Raji (cell line): ENCODE measurements around the gene TOP1.

ENCODE experiments used
- POLR2A ChIP-seq: IDR thresholded peaks from 2 replicates; pipeline ENCODE4 v1.6.1; 2011; ENCODE audit warnings: low read depth, low read length, control low read depth; ENCODE audit not compliant: insufficient read depth

TOP1 gene

DNA sequence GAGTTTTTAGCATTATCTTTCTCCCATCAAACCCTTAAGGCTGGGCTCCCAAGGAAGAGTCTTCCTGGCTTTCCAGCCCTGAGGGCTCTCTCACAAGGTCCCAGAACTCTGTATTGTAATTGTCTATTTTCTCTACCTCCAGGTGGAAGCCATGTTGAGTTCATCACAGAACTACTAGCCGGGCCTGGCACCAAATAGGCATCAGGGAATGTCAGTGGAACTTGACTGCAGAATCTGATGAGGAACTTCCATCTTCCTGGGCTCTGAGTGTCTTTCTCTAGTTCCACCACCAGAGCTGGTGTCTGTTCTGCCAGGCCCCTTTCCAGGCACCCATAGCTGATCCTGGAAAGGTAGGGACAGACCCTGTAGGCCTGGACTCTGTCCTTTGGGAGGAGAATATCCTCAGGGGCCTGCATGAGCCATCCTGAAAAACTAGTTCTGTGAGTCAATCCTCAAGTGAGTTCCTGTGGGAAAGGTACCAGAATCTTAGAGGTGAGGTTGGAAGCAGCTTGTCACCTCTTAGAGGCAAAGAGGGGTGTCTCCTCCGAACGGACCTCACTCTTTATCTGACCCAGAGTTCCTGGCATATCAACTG lies 11.1 kb upstream of the TOP1 start:
- TF ChIP-seq POLR2A = no peak

DNA sequence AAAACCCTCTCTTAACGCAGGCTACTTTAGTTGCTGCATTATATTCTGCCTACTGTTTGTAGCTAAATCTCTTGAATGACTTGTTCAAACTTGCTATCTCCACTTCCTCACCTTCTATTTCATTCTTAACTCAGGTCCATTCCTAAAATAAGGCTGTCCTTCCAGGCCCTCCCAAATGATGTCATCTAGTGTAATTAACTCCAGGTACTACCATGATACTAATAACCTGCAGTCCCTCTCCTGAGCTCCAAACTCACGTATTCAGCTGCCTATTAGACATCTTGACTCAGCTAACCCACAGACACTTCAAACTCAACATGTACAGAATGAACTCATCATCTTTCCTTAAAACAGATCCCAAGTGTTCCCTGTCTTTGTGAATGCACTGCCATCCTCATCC lies 10.5 kb upstream of the TOP1 start:
- TF ChIP-seq POLR2A = no peak

DNA sequence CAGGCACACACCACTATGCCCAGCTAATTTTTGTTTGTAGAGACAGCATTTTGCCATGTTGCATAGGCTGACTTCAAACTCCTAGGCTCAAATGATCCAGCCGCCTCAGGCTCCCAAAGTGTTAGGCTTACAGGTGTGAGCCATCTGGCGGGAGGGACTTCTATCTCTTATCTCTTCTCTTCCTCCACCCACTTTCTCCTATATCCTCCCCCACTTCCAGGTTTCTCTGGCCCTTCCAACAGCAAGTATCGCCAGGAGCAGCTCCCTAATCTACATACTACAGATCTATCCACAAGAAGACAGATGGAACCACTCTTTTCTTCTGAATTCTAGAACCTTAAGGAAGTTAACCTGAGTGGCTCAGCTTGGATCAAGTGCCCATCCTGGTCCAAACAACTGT lies 5.1 kb upstream of the TOP1 start:
- TF ChIP-seq POLR2A = no peak

DNA sequence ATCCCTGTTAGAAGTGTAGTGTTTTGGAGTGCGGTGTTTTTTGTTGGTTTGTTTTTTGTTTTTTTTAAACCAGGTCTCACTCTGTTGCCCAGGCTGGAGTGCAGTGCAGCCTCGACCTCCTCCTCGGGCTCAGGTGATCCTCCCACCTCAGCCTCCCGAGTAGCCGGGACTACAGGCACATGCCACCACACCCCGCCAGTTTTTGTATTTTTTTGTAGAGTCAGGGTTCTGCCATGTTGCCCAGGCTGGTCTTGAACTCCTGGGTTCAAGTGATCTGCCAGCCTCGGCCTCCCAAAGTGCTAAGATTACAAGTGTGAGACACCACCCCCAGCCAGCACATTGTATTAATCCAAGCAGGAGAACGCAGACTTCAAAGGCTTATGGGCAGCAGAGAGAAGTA lies 1.3 kb upstream of the TOP1 start:
- no peak; the same call in 1 of the 2 replicates for TF ChIP-seq POLR2A

DNA sequence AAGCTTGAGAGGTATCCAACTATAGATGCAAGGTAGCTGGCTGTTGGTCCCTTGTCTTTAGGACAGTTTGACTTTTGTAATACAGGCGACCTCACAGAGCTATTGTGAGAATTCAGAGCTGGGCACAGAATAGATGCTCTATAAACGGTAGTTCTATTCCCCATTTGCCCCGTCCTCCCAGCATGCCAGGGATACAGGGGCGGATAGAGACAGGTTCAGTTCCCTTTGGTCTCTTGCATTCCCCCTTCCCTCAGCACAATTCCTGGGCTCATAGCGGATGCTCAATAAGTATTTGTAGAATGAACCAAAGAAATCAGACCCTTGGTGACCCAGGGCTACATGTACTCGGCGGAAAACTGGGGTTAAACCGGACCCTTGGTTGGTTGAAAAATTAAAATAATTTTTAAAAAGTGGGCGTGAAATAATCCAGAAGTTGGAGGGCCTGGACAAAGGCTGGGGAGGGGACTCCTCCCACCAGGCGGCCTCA lies 707 bp upstream of the TOP1 start:
- no peak for TF ChIP-seq POLR2A

DNA sequence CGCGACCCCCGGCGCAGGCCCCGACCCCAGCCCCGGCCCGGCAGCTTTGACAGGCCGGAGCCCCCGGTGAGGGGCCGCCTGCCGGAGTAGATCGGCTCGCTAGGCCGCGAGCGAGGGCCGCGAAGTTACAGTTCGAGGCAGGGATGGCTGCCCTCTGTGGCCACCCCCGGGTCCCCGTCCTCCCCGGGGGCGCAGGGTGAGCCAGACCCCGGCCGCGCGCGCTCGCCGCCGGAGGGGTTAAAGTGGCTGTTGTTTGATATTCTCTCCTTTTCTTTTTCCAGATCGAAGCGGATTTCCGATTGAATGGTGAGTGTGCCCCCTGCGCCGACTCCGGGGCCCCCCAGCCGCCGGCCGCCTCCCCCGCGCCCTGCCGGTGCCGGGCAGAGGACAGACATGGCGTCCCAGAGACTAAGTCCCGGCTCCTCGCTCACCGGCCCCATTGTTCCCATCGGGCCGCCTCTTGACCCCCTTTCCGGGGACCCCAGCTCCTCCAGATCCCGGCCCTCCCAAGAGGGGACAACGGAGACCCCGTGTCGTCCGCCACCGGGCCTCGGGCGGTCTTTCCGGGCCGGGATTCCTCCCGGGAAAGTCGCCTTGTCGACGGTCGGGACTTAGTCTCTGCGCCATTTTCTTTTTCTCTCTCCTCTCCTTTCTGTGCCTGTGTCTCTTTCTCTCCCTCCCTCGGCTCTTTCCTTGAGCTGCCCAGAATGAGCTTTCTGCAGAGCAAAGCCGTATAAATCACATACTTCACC lies 704 bp downstream of the TOP1 start:
- TF ChIP-seq POLR2A = no peak

DNA sequence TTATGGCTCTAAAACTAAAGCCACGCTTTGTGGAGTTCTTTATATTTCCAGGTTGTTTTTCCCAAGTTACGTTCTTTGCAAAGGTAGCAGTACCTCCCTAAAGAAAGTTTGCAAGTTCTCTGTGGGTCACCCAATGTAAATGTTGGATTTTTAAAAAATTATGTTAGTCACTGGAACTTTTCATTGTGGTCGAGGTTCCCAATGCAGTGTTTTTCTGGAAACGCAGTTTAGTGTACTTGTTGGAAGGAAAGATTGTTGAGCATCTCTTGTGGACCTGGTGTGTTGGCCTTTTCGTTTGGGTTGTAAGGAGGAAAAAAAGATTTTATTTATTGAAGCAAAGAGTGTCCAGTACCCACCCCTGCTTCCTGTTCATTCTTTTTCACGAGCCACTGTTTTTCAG lies 1.4 kb downstream of the TOP1 start:
- no peak for TF ChIP-seq POLR2A

DNA sequence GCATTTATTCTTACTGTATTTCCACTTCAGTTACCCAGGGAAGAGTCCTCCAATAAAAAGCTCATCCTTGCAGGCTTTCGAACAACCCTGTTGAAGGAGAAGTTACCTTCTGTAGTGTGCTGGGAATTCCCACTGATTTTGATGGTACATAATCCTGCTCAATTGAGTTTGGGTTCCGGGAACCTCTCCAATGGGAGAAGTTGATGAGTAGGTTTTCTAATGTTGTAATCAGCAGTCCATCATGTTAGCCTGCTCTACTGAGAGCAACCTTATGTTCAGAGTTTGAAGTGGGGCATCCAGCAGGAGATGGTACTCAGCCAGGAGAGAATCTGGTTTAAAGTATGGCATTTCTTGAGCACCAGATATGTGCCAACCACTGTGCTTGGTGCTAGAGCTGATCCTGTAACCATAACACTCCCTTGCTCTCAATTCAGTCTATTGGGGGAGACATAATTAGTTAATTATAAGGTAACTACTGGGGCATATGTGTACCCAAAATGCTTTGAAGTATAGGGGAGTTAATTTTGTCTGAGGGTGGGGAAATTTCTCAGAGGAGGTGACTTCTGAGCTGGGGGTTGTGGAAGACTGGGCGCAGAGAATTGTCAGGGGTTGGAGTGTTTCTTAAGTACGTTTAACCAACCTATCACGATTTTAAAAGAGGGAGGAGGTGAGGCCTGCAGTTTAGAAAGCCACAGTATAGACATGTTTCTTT lies 2.1 kb downstream of the TOP1 start:
- TF ChIP-seq POLR2A = no peak

DNA sequence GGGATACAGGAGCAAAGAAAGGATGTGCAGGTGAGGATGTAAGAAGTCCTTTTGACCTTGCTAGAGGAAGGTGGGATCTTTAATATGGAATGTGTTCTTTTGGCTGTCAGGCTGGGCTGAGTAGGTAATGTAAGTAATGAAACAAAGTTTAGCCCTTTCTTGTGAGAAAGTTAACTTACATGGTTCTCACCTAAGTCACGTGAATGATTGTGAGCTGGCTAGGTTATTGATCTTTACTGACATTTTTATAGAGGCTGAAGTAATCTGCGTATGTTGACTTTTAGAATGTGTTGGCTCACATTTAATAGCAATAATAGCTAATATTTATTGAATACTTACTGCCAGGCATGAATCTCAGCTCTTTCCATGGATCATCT lies 2.6 kb downstream of the TOP1 start:
- no peak for TF ChIP-seq POLR2A

DNA sequence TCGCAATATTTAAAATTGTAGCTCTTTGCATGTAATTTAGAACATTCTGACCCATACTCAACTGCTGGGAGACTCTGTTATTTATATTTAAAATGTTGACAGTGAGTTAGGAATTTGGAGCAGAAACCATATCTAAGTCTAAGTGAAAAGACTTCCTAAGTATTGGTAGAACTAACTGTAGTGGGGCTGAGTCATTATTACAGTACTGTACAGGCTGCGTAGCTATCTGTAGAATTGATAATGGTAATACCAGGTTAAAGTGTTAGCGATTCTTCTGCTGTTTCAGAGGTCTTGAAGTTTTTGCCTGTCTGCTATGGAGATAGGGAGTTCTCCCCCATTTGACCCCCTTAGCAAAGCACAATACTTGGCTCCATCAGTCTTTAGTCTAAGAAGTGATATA lies 3.6 kb downstream of the TOP1 start:
- no peak for TF ChIP-seq POLR2A

DNA sequence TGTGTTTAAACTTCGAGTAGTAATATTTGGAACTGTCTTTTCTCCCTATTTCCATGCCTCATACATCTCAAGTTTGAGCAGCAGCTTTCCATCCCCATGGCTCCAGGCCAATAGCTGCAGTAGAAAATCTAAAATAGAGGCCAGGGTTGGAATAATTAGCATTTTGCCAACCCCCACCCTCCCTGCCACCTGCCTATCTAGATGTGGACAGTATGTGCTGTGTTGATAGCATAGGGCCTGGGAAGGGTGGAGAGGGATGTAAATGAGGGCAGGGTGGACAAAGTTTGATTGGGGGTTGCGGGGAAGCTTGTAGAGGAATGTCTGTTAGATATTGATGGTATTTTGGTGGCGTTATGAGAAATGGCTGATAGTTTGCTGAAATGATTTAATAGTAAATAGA lies 5.6 kb downstream of the TOP1 start:
- TF ChIP-seq POLR2A = no peak

DNA sequence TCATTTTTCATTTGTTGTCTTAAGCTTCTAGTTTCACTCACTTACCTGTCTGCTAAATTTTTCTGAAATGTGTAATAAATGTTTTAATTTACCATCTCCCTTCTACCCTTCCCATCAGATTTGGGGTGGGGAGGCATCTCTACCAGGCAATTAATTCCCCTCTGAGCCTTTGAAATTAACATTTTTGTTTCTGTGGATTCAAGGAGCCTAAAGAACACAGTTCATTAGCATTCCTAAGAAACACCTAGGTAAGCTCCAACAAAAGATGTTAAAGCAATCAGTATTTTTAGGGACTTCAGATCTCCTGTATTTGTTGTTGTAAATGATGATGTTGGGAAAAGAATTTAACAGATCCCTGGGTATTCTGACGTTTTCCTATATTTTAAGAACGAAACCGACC lies 6.6 kb downstream of the TOP1 start:
- TF ChIP-seq POLR2A = no peak

DNA sequence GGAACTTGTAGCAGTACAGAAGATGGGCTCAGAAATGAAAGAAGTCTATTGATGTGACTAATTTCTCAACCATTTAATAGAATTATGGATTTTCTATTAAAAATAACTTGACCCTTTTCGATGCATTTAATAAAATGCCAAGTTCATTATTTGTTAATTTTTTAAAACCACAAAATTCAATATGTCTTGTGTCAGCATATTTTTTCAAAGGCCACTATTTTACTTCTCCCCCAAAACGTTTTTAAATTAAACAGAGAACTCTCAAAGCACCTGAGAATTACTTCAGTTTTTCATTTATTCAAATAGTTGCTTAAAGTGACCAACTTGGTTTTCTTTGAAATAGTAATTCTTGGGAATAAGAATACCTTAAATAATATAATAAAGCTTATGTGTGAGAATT lies 8.6 kb downstream of the TOP1 start:
- TF ChIP-seq POLR2A = no peak

DNA sequence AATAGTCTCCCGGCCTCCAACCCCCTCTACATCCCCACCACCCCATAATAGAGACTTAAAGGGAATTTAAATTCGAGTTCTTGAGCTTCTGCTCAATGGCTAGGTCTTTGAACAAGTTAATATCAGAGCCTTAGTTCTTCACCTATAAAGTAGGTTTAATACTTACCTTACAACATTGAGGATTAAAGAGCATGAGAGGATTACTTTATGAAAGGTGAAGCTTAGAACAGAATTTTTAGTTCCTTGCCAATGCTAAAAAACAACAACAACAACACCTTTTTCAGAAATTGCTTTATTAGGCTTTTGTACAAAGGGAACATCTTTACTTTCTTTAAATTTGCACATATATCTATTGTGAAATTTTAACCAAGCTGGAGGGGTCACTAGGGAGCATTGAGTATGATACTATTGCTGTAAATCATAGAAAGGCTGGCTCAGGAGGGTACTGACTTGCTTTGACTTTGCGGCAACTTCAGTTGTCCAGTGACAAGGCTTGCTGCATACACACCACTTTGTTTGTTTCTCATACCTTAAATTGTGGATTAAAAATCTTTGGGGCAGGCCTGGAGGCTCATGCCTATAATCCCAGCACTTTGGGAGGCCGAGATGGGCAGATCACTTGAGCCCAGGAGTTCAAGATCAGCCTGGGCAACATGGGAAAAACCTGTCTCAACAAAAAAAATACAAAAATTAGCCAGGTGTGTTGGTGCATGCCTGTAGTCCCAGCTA lies 9.7 kb downstream of the TOP1 start:
- TF ChIP-seq POLR2A = no peak

DNA sequence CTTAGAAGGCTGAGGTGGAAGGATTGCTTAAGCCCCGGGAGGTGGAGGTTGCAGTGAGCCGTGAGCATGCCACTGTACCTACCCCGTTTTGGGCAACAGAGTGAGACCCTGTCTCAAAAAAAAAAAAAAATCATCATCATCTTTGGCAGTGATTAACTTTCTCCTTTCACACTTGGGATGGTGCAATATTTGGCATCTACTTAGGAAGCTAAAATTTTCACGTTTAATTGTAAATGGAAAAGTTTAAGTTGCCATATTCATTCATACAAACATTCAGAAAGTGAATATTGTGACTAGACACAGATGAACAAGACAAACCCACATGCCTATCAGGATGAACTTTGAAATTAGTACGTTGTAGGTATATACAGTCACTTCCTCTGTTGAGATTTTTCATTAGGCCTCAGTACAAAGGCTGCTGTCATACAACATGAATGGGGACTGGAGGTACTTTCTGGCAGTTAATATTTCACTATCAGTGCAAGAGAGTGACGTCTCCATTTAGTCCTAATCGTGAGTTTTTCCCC lies 10.3 kb downstream of the TOP1 start:
- no peak for TF ChIP-seq POLR2A
